Prostate gland (tissue), 2 donors: Measurements from ENCODE around the gene RASL10A.

ENCODE experiments used
- CTCF ChIP-seq, 4 experiments: fragments of 200-600 bp in 2 of 4; fragments of 450-650 bp in 2 of 4; sonication (generic) in 2 of 4; IDR thresholded peaks; 1 replicate in 3 of 4; 2 replicates in 1 of 4; pipeline ENCODE4 v1.5.1; 2016 to 2019; ENCODE audit warnings: antibody characterized with exemption in 4 of 4, mild to moderate bottlenecking in 2 of 4, moderate library complexity in 2 of 4
- POLR2A ChIP-seq: fragments of 450-650 bp; IDR thresholded peaks from one replicate; pipeline ENCODE4 v1.6.1; 2016; ENCODE audit warnings: antibody characterized with exemption, mild to moderate bottlenecking

- TF ChIP-seq CTCF (IDR thresholded peaks at IDR 0.05) (no peak), POLR2A (no peak)
Observed at GRCh38 chr22:29334148-29334547, 18.7 kb upstream of the RASL10A start.
